HEK293 (cell line): ENCODE measurements around the gene IL17F.

ENCODE experiments used
- GLIS2 ChIP-seq: fragments of 450-650 bp; formaldehyde crosslinking; IDR thresholded peaks from 2 replicates; pipeline ENCODE4 v1.5.1; 2016; ENCODE audit warnings: missing biosample characterization, missing genetic modification characterization
- HIC1 ChIP-seq: fragments of 450-650 bp; formaldehyde crosslinking; IDR thresholded peaks from 2 replicates; pipeline ENCODE4 v1.5.1; 2016; ENCODE audit warnings: missing biosample characterization, missing genetic modification characterization
- HOXC10 ChIP-seq: sonication (generic); formaldehyde crosslinking; IDR thresholded peaks from 2 replicates; pipeline ENCODE4 v1.8.1; 2023; ENCODE audit warnings: mild to moderate bottlenecking, missing genetic modification reagents
- KLF17 ChIP-seq: fragments of 450-650 bp; formaldehyde crosslinking; IDR thresholded peaks from 2 replicates; pipeline ENCODE4 v1.5.1; 2016; ENCODE audit warnings: missing biosample characterization, missing genetic modification characterization
- MYNN ChIP-seq: fragments of 450-650 bp; formaldehyde crosslinking; IDR thresholded peaks from 2 replicates; pipeline ENCODE4 v1.5.1; 2016; ENCODE audit warnings: missing biosample characterization, missing genetic modification characterization, borderline replicate concordance
- TSHZ1 ChIP-seq: fragments of 450-650 bp; formaldehyde crosslinking; IDR thresholded peaks from 2 replicates; pipeline ENCODE4 v1.5.1; 2016; ENCODE audit warnings: missing biosample characterization, missing genetic modification characterization, borderline replicate concordance
- ZBTB10 ChIP-seq: fragments of 450-650 bp; formaldehyde crosslinking; IDR thresholded peaks from 2 replicates; pipeline ENCODE4 v1.5.1; 2016; ENCODE audit warnings: missing biosample characterization, missing genetic modification characterization
- ZBTB17 ChIP-seq: fragments of 450-650 bp; formaldehyde crosslinking; IDR thresholded peaks from 2 replicates; pipeline ENCODE4 v1.5.1; 2016; ENCODE audit warnings: missing biosample characterization, missing genetic modification characterization
- ZNF112 ChIP-seq: fragments of 450-650 bp; formaldehyde crosslinking; IDR thresholded peaks from 2 replicates; pipeline ENCODE4 v1.5.0; 2017; ENCODE audit warnings: missing biosample characterization, missing genetic modification characterization
- ZNF133 ChIP-seq: fragments of 450-650 bp; formaldehyde crosslinking; IDR thresholded peaks from 2 replicates; pipeline ENCODE4 v1.5.1; 2016; ENCODE audit warnings: missing biosample characterization, missing genetic modification characterization
- ZNF140 ChIP-seq: fragments of 450-650 bp; formaldehyde crosslinking; IDR thresholded peaks from 2 replicates; pipeline ENCODE4 v1.5.1; 2016; ENCODE audit warnings: missing biosample characterization, missing genetic modification characterization
- ZNF146 ChIP-seq: fragments of 450-650 bp; formaldehyde crosslinking; IDR thresholded peaks from 2 replicates; pipeline ENCODE4 v1.5.1; 2016; ENCODE audit warnings: missing biosample characterization, missing genetic modification characterization
- ZNF148 ChIP-seq: fragments of 450-650 bp; formaldehyde crosslinking; IDR thresholded peaks from 2 replicates; pipeline ENCODE4 v1.5.0; 2017; ENCODE audit warnings: missing biosample characterization, missing genetic modification characterization, borderline replicate concordance
- ZNF18 ChIP-seq: fragments of 450-650 bp; formaldehyde crosslinking; IDR thresholded peaks from 2 replicates; pipeline ENCODE4 v1.5.1; 2016; ENCODE audit warnings: missing biosample characterization, missing genetic modification characterization
- ZNF223 ChIP-seq: fragments of 450-650 bp; formaldehyde crosslinking; IDR thresholded peaks from 2 replicates; pipeline ENCODE4 v1.5.1; 2016; ENCODE audit warnings: missing biosample characterization, missing genetic modification characterization
- ZNF239 ChIP-seq: fragments of 450-650 bp; formaldehyde crosslinking; IDR thresholded peaks from 2 replicates; pipeline ENCODE4 v1.5.1; 2016; ENCODE audit warnings: missing biosample characterization, missing genetic modification characterization
- ZNF280D ChIP-seq: fragments of 450-650 bp; formaldehyde crosslinking; IDR thresholded peaks from 2 replicates; pipeline ENCODE4 v1.5.1; 2016; ENCODE audit warnings: missing biosample characterization, missing genetic modification characterization
- ZNF366 ChIP-seq: fragments of 450-650 bp; formaldehyde crosslinking; conservative IDR thresholded peaks from 2 replicates; pipeline ENCODE4 v1.5.1; 2016; ENCODE audit warnings: missing biosample characterization, missing genetic modification characterization
- ZNF654 ChIP-seq: fragments of 450-650 bp; formaldehyde crosslinking; IDR thresholded peaks from 2 replicates; pipeline ENCODE4 v1.5.1; 2016; ENCODE audit warnings: low read depth, missing biosample characterization, missing genetic modification characterization
- ZNF777 ChIP-seq: fragments of 450-650 bp; formaldehyde crosslinking; IDR thresholded peaks from 2 replicates; pipeline ENCODE4 v1.5.1; 2017; ENCODE audit warnings: missing biosample characterization, missing genetic modification characterization, borderline replicate concordance
- ZNF843 ChIP-seq: fragments of 450-650 bp; formaldehyde crosslinking; IDR thresholded peaks from 2 replicates; pipeline ENCODE4 v1.5.1; 2016; ENCODE audit warnings: missing biosample characterization, missing genetic modification characterization
- ZSCAN16 ChIP-seq: fragments of 450-650 bp; formaldehyde crosslinking; IDR thresholded peaks from 2 replicates; pipeline ENCODE4 v1.5.1; 2016; ENCODE audit warnings: missing biosample characterization, missing genetic modification characterization

IL17F gene

GRCh38 chr6:52243282-52243893, 912 bp downstream of the IL17F start (continued):
- TF ChIP-seq HIC1 (no peak), KLF17 (tag by site-specific recombination) (peak; percentile 69; the same call in 1 of the 2 replicates), ZNF133 (tag by site-specific recombination) (no peak), ZNF280D (tag by site-specific recombination) (no peak), ZNF112 (tag by site-specific recombination) (no peak), ZNF654 (tag by site-specific recombination) (peak; percentile 14; the same call in 1 of the 2 replicates), TSHZ1 (tag by site-specific recombination) (peak; percentile 97), ZNF777 (tag by site-specific recombination) (no peak), ZNF146 (tag by site-specific recombination) (peak; percentile 71), ZNF148 (tag by site-specific recombination) (no peak), HOXC10 (CRISPR knock-in tag) (no peak), ZNF239 (peak; percentile 66; the same call in 1 of the 2 replicates), ZNF223 (tag by site-specific recombination) (no peak), ZNF843 (tag by site-specific recombination) (peak; percentile 99), ZBTB10 (tag by site-specific recombination) (no peak), ZBTB17 (tag by site-specific recombination) (peak; percentile 79), MYNN (tag by site-specific recombination) (no peak), ZNF18 (tag by site-specific recombination) (peak; percentile 90), GLIS2 (tag by site-specific recombination) (peak; percentile 31; the same call in 1 of the 2 replicates), ZNF140 (tag by site-specific recombination) (no peak), ZNF366 (peak; percentile 77), ZSCAN16 (tag by site-specific recombination) (0 out of 2 replicates have a peak, but pooled peaks have one; percentile 14)
